Parathyroid adenoma (tissue), 2 donors: ENCODE data around the gene NETO2.
"Not testable (repeated sequence)": the region's sequence is repeated elsewhere in the genome, so short reads cannot be mapped to it uniquely, and the experiment has no call there.

Source experiments
- H2AFZ ChIP-seq: fragments of 300-600 bp; sonication (generic); one replicate; pipeline ENCODE4 v1.7.0; 2017; ENCODE audit warnings: antibody characterized with exemption, mild to moderate bottlenecking
- H3K27ac ChIP-seq: fragments of 300-600 bp; sonication (generic); one replicate; pipeline ENCODE4 v1.7.0; 2017
- H3K27me3 ChIP-seq: fragments of 300-600 bp; sonication (generic); one replicate; pipeline ENCODE4 v1.7.0; 2017; ENCODE audit warnings: low read length; ENCODE audit not compliant: control insufficient read depth, insufficient read depth
- H3K36me3 ChIP-seq: fragments of 300-600 bp; sonication (generic); one replicate; pipeline ENCODE4 v1.7.0; 2017; ENCODE audit warnings: low read length; ENCODE audit not compliant: control insufficient read depth, insufficient read depth
- H3K4me1 ChIP-seq: fragments of 300-600 bp; sonication (generic); one replicate; pipeline ENCODE4 v1.7.0; 2017; ENCODE audit warnings: control low read depth
- H3K4me2 ChIP-seq: fragments of 300-600 bp; sonication (generic); one replicate; pipeline ENCODE4 v1.7.0; 2017; ENCODE audit warnings: low read length
- H3K4me3 ChIP-seq: fragments of 300-600 bp; sonication (generic); one replicate; pipeline ENCODE4 v1.7.0; 2017; ENCODE audit warnings: low read depth, low read length
- H3K79me2 ChIP-seq: fragments of 300-600 bp; sonication (generic); one replicate; pipeline ENCODE4 v1.7.0; 2017; ENCODE audit warnings: control low read depth
- H3K9ac ChIP-seq: fragments of 300-600 bp; sonication (generic); one replicate; pipeline ENCODE4 v1.7.0; 2017; ENCODE audit warnings: mild to moderate bottlenecking
- H3K9me3 ChIP-seq: fragments of 300-600 bp; sonication (generic); one replicate; pipeline ENCODE4 v1.7.0; 2017; ENCODE audit warnings: low read length; ENCODE audit not compliant: control insufficient read depth
- CTCF ChIP-seq: fragments of 300-600 bp; sonication (generic); IDR thresholded peaks from one replicate; pipeline ENCODE4 v1.7.0; 2017; ENCODE audit warnings: antibody characterized with exemption, mild to moderate bottlenecking
- donor health status: primary hyperparathyroidism.

The NETO2 gene

GRCh38 chr16:47113130-47113529 is 30.6 kb downstream of the NETO2 start:
- no peaks in the 10 kb centered on the region for H3K79me2 ChIP-seq
- no peaks in the 10 kb centered on the region for H3K4me1 ChIP-seq
- H3K9ac ChIP-seq, result no peak overlapping the region
- no peak overlapping the region for H3K27ac ChIP-seq
- H3K27me3 ChIP-seq, result no peaks in the 10 kb centered on the region
- no peaks in the 10 kb centered on the region for H3K36me3 ChIP-seq
- TF ChIP-seq CTCF, result no peak
- H3K9me3 ChIP-seq, result no peaks in the 10 kb centered on the region
- H3K4me3 ChIP-seq, result no peak overlapping the region
- H3K4me2 ChIP-seq, result no peak overlapping the region
- H2AFZ ChIP-seq, result no peak overlapping the region

- no peaks in the 10 kb centered on the region for H3K4me1 ChIP-seq
- no peak overlapping the region for H3K9ac ChIP-seq
- H2AFZ ChIP-seq, result no peak overlapping the region
- TF ChIP-seq CTCF, result no peak
- no peak overlapping the region for H3K4me2 ChIP-seq
- H3K27ac ChIP-seq, result no peak overlapping the region
- no peaks in the 10 kb centered on the region for H3K79me2 ChIP-seq
- H3K36me3 ChIP-seq, result no peaks in the 10 kb centered on the region
- H3K4me3 ChIP-seq, result no peak overlapping the region
- no peaks in the 10 kb centered on the region for H3K9me3 ChIP-seq
- no peaks in the 10 kb centered on the region for H3K27me3 ChIP-seq
These were observed 32.8 kb downstream of the NETO2 start for GRCh38 chr16:47110939-47111338.

- no peak overlapping the region for H2AFZ ChIP-seq
- H3K4me3 ChIP-seq, result no peak overlapping the region
- H3K9me3 ChIP-seq, result no peaks in the 10 kb centered on the region
- no peak for TF ChIP-seq CTCF
- H3K4me2 ChIP-seq, result no peak overlapping the region
- no peaks in the 10 kb centered on the region for H3K4me1 ChIP-seq
- no peaks in the 10 kb centered on the region for H3K79me2 ChIP-seq
- no peaks in the 10 kb centered on the region for H3K27me3 ChIP-seq
- H3K27ac ChIP-seq, result no peak overlapping the region
- H3K36me3 ChIP-seq, result no peaks in the 10 kb centered on the region
- no peak overlapping the region for H3K9ac ChIP-seq
These were observed 34.4 kb downstream of the NETO2 start for GRCh38 chr16:47109361-47109760.

- not testable (repeated sequence) for H3K27me3 ChIP-seq, H3K9ac ChIP-seq, H3K4me2 ChIP-seq, H3K4me3 ChIP-seq, H3K27ac ChIP-seq, H3K4me1 ChIP-seq, H2AFZ ChIP-seq, H3K36me3 ChIP-seq, H3K9me3 ChIP-seq, H3K79me2 ChIP-seq
These were observed 40.8 kb downstream of the NETO2 start for GRCh38 chr16:47102921-47103320.

- not testable (repeated sequence) for H3K4me3 ChIP-seq, H3K4me2 ChIP-seq, H3K79me2 ChIP-seq, H3K27me3 ChIP-seq, H3K9ac ChIP-seq, H2AFZ ChIP-seq, H3K27ac ChIP-seq, H3K9me3 ChIP-seq, H3K36me3 ChIP-seq, H3K4me1 ChIP-seq
These were observed 46.6 kb downstream of the NETO2 start for GRCh38 chr16:47097154-47097553.

GRCh38 chr16:47096297-47096696 is 47.4 kb downstream of the NETO2 start:
- no peak overlapping the region for H3K27ac ChIP-seq
- H3K79me2 ChIP-seq, result no peaks in the 10 kb centered on the region
- no peaks in the 10 kb centered on the region for H3K4me1 ChIP-seq
- no peak overlapping the region for H3K4me3 ChIP-seq
- no peaks in the 10 kb centered on the region for H3K36me3 ChIP-seq
- H3K9ac ChIP-seq, result no peak overlapping the region
- H3K27me3 ChIP-seq, result no peaks in the 10 kb centered on the region
- no peak overlapping the region for H3K4me2 ChIP-seq
- no peak for TF ChIP-seq CTCF
- H3K9me3 ChIP-seq, result no peaks in the 10 kb centered on the region
- H2AFZ ChIP-seq, result no peak overlapping the region
